ENCODE measurements around the gene KMT2B.
A peak's percentile ranks its signal among the peaks of the same experiment; 100 is the strongest.

The KMT2B gene

GRCh38 chr19:35745328-35746086 is 27.7 kb downstream of the KMT2B start, which contains the start of the genes PSENEN and U2AF1L4 (continued):
- TF ChIP-seq ZBTB26 (tag by site-specific recombination; optimal IDR thresholded peaks at IDR 0.05) (peak; percentile 89), ZBTB21 (tag by site-specific recombination; IDR thresholded peaks at IDR 0.05) (peak; percentile 90), ZNF639 (tag by site-specific recombination; IDR thresholded peaks at IDR 0.05) (peak; percentile 2; the same call in 1 of the 2 replicates), ZNF175 (tag by site-specific recombination; IDR thresholded peaks at IDR 0.05) (no peak), ZBTB10 (tag by site-specific recombination; IDR thresholded peaks at IDR 0.05) (0 out of 2 replicates have a peak, but pooled peaks have one; percentile 22), YY1 (tag by site-specific recombination; IDR thresholded peaks at IDR 0.05) (peak; percentile 81; the same call in 1 of the 2 replicates), ZBTB11 (tag by site-specific recombination; conservative IDR thresholded peaks at IDR 0.05; ENCODE audit: low read depth) (peak; percentile 64), ZEB2 (tag by site-specific recombination; IDR thresholded peaks at IDR 0.05) (0 out of 2 replicates have a peak, but pooled peaks have one; percentile 17), ZFHX2 (tag by site-specific recombination; conservative IDR thresholded peaks at IDR 0.05) (peak; percentile 86), ZNF335 (tag by site-specific recombination; conservative IDR thresholded peaks at IDR 0.05) (peak; percentile 99), PRDM1 (tag by site-specific recombination; IDR thresholded peaks at IDR 0.05) (peak; percentile 41), ZNF629 (tag by site-specific recombination; IDR thresholded peaks at IDR 0.05) (peak; percentile 91), CTCF (tag by site-specific recombination; IDR thresholded peaks at IDR 0.05) (no peak; the same call in 1 of the 2 replicates), ZNF544 (tag by site-specific recombination; IDR thresholded peaks at IDR 0.05) (no peak), GLIS1 (tag by site-specific recombination; IDR thresholded peaks at IDR 0.05) (peak; percentile 67; the same call in 1 of the 2 replicates), ZNF561 (tag by site-specific recombination; IDR thresholded peaks at IDR 0.05; ENCODE audit: borderline replicate concordance) (peak; percentile 96), KLF9 (tag by site-specific recombination; IDR thresholded peaks at IDR 0.05; ENCODE audit: low read depth) (peak; percentile 84), ZNF394 (tag by site-specific recombination; IDR thresholded peaks at IDR 0.05; ENCODE audit: borderline replicate concordance) (no peak), ZNF76 (tag by site-specific recombination; IDR thresholded peaks at IDR 0.05; ENCODE audit: borderline replicate concordance, low read depth) (peak; percentile 98), SCRT2 (tag by site-specific recombination; IDR thresholded peaks at IDR 0.05) (no peak), EGR2 (tag by site-specific recombination; IDR thresholded peaks at IDR 0.05; ENCODE audit: low read depth) (peak; percentile 79), ZBTB17 (tag by site-specific recombination; IDR thresholded peaks at IDR 0.05) (peak; percentile 89; the same call in 1 of the 2 replicates), ZNF518A (tag by site-specific recombination; conservative IDR thresholded peaks at IDR 0.05; ENCODE audit: low read depth) (peak; percentile 53)
